Activated CD8-positive, alpha-beta memory T cell treated with anti-CD3 and anti-CD28 coated beads, Interleukin-2, amount 10 ng/mL, durations not matched to agents 7 days and 5 days (primary cell): Measurements from ENCODE around the gene ABL1. TPM values are rescaled to one million over a fixed set of nuclear protein-coding genes. Genes with fewer than 3 reads are reported as not detected.
"Not testable (repeated sequence)": the region's sequence is repeated elsewhere in the genome, so short reads cannot be mapped to it uniquely, and the experiment has no call there.

Experiments
- ATAC-seq: fragments of 150-1000 bp; cut with Tn5 transposase; one replicate; pipeline ENCODE4 v1.10.0; 2021; ENCODE audit warnings: moderate library complexity
- CTCF ChIA-PET: fragments of 350-600 bp; sonication (Branson Sonifier 250); formaldehyde crosslinking; loops from one replicate; lab custom pipeline; 2021; ENCODE audit warnings: antibody characterized with exemption; lab: Charles Lee
- DNase-seq: peaks from one replicate; pipeline ENCODE4 v3.0.0-alpha.2; 2020
- H3K27ac Mint-ChIP-seq: one replicate; pipeline ENCODE4 v1.8.0; 2021; ENCODE audit warnings: mild to moderate bottlenecking, mixed read lengths
- H3K27me3 Mint-ChIP-seq: one replicate; pipeline ENCODE4 v1.8.0; 2021; ENCODE audit warnings: mixed read lengths
- H3K36me3 Mint-ChIP-seq: one replicate; pipeline ENCODE4 v1.8.0; 2021; ENCODE audit warnings: mild to moderate bottlenecking, mixed read lengths
- H3K4me1 Mint-ChIP-seq: one replicate; pipeline ENCODE4 v1.8.0; 2021; ENCODE audit warnings: mixed read lengths
- H3K4me3 Mint-ChIP-seq: one replicate; pipeline ENCODE4 v1.8.0; 2021; ENCODE audit warnings: mild to moderate bottlenecking, moderate library complexity, mixed read lengths
- H3K9me3 Mint-ChIP-seq: one replicate; pipeline ENCODE4 v1.8.0; 2022; ENCODE audit warnings: low read depth, mixed read lengths
- total RNA-seq, 2 experiments: library from RNA; stranded (reverse); gene quantifications; one replicate each; pipeline ENCODE4 v1.2.3, GENCODE V29; 2021

The ABL1 gene
- total RNA-seq, 2 experiments from 2014 or later, result 34.0 to 36.2 TPM

- no peak for ATAC-seq
- Mint-ChIP-seq H3K27me3 (peaks cover 4% of the 10 kb centered on the region), H3K9me3 (no peaks in the 10 kb centered on the region), H3K4me1 (no peaks in the 10 kb centered on the region), H3K27ac (no peak overlapping the region), H3K36me3 (no peaks in the 10 kb centered on the region), H3K4me3 (no peak overlapping the region)
- CTCF ChIA-PET, result interaction anchor here (0.5 to 1.1 kb wide), 2 partner anchors 85 to 142 kb away, joined by 3 to 4 read pairs; no protein-coding TSS in a partner anchor
- DNase-seq, result no peak
Measured at GRCh38 chr9:130904070-130905044, 69.3 kb downstream of the ABL1 start.

GRCh38 chr9:130905125-130905901 lies 70.3 kb downstream of the ABL1 start:
- ATAC-seq, result no peak
- Mint-ChIP-seq H3K4me3 (no peak overlapping the region), H3K9me3 (no peaks in the 10 kb centered on the region), H3K27ac (no peak overlapping the region), H3K36me3 (no peaks in the 10 kb centered on the region), H3K27me3 (peaks cover 4% of the 10 kb centered on the region), H3K4me1 (no peaks in the 10 kb centered on the region)
- no peak for DNase-seq
- CTCF ChIA-PET, result interaction anchor here (1.1 kb wide), 1 partner anchor 141 kb away, joined by 4 read pairs; no protein-coding TSS in a partner anchor

- Mint-ChIP-seq H3K4me1 (no peaks in the 10 kb centered on the region), H3K27me3 (peaks cover 4% of the 10 kb centered on the region), H3K9me3 (no peaks in the 10 kb centered on the region), H3K36me3 (no peaks in the 10 kb centered on the region), H3K27ac (no peak overlapping the region), H3K4me3 (no peak overlapping the region)
- CTCF ChIA-PET, result interaction anchor here (1.1 kb wide), 2 partner anchors 140 to 171 kb away, joined by 3 to 4 read pairs; no protein-coding TSS in a partner anchor
- no peak for ATAC-seq
- no peak for DNase-seq
Measured at GRCh38 chr9:130905902-130906734, 71.1 kb downstream of the ABL1 start.

- H3K4me1 Mint-ChIP-seq, result no peaks in the 10 kb centered on the region
Measured at GRCh38 chr9:130906735-130907416, 71.8 kb downstream of the ABL1 start.

GRCh38 chr9:130908146-130908877 lies 73.3 kb downstream of the ABL1 start:
- CTCF ChIA-PET, result no interaction called here
- no peak for ATAC-seq

More at GRCh38 chr9:130906735-130907416, 71.8 kb downstream of the ABL1 start:
- peaks cover 4% of the 10 kb centered on the region for H3K27me3 Mint-ChIP-seq
- no peak overlapping the region for H3K27ac Mint-ChIP-seq
- ATAC-seq, result no peak
- no peak for DNase-seq
- no peak overlapping the region for H3K4me3 Mint-ChIP-seq
- H3K9me3 Mint-ChIP-seq, result no peaks in the 10 kb centered on the region
- H3K36me3 Mint-ChIP-seq, result no peaks in the 10 kb centered on the region
- CTCF ChIA-PET, result interaction anchor here (1.1 kb wide), 1 partner anchor 172 kb away, joined by 3 read pairs; no protein-coding TSS in a partner anchor

GRCh38 chr9:130908878-130909355 lies 73.9 kb downstream of the ABL1 start:
- CTCF ChIA-PET, result no interaction called here
- no peak for ATAC-seq
- no peaks in the 10 kb centered on the region for H3K36me3 Mint-ChIP-seq

More at GRCh38 chr9:130908146-130908877, 73.3 kb downstream of the ABL1 start:
- Mint-ChIP-seq H3K4me3 (no peak overlapping the region), H3K4me1 (no peaks in the 10 kb centered on the region), H3K27ac (no peak overlapping the region), H3K36me3 (no peaks in the 10 kb centered on the region), H3K9me3 (no peaks in the 10 kb centered on the region), H3K27me3 (peaks cover 4% of the 10 kb centered on the region)
- DNase-seq, result no peak

GRCh38 chr9:130910041-130910440 lies 75.0 kb downstream of the ABL1 start:
- H3K27me3 Mint-ChIP-seq, H3K36me3 Mint-ChIP-seq, H3K4me3 Mint-ChIP-seq, H3K9me3 Mint-ChIP-seq, CTCF ChIA-PET, DNase-seq, H3K4me1 Mint-ChIP-seq, ATAC-seq, H3K27ac Mint-ChIP-seq: not testable (repeated sequence)

More at GRCh38 chr9:130908878-130909355, 73.9 kb downstream of the ABL1 start:
- H3K4me1 Mint-ChIP-seq, result no peaks in the 10 kb centered on the region
- H3K27me3 Mint-ChIP-seq, result peaks cover 4% of the 10 kb centered on the region
- no peak overlapping the region for H3K4me3 Mint-ChIP-seq
- no peaks in the 10 kb centered on the region for H3K9me3 Mint-ChIP-seq
- no peak overlapping the region for H3K27ac Mint-ChIP-seq
- DNase-seq, result no peak

- not testable (repeated sequence) for H3K9me3 Mint-ChIP-seq, H3K36me3 Mint-ChIP-seq, H3K27ac Mint-ChIP-seq, DNase-seq, H3K27me3 Mint-ChIP-seq, ATAC-seq, H3K4me1 Mint-ChIP-seq, H3K4me3 Mint-ChIP-seq
- CTCF ChIA-PET, result interaction anchor here (0.9 kb wide), 1 partner anchor 18 kb away, joined by 3 read pairs; no protein-coding TSS in a partner anchor
Measured at GRCh38 chr9:130910670-130911069, 75.6 kb downstream of the ABL1 start.

GRCh38 chr9:130911254-130912049 lies 76.4 kb downstream of the ABL1 start:
- H3K9me3 Mint-ChIP-seq, result no peaks in the 10 kb centered on the region
- H3K27ac Mint-ChIP-seq, result no peak overlapping the region
- H3K36me3 Mint-ChIP-seq, result no peaks in the 10 kb centered on the region
- H3K27me3 Mint-ChIP-seq, result peaks cover 4% of the 10 kb centered on the region
- ATAC-seq, result no peak
- no peak overlapping the region for H3K4me3 Mint-ChIP-seq
- CTCF ChIA-PET, result interaction anchor here (0.9 kb wide), 1 partner anchor 17 kb away, joined by 3 read pairs; no protein-coding TSS in a partner anchor
- DNase-seq, result no peak
- no peaks in the 10 kb centered on the region for H3K4me1 Mint-ChIP-seq

- no peak for ATAC-seq
- no peaks in the 10 kb centered on the region for H3K36me3 Mint-ChIP-seq
Measured at GRCh38 chr9:130912932-130913598, 78.0 kb downstream of the ABL1 start.

More at GRCh38 chr9:130912932-130913598, 78.0 kb downstream of the ABL1 start:
- peaks cover 1% of the 10 kb centered on the region for H3K27me3 Mint-ChIP-seq
- no peaks in the 10 kb centered on the region for H3K9me3 Mint-ChIP-seq
- H3K27ac Mint-ChIP-seq, result no peak overlapping the region
- CTCF ChIA-PET, result no interaction called here
- no peak for DNase-seq
- H3K4me1 Mint-ChIP-seq, result no peaks in the 10 kb centered on the region
- no peak overlapping the region for H3K4me3 Mint-ChIP-seq
